ENCODE results near the gene ZNF653.

ZNF653 gene

GRCh38 chr19:11505504-11506100 is at the start of gene ZNF653:
TSS of gene ZNF653 (minus strand) at chr19:11505839. CDS start at chr19:11505786, 53 bp downstream.
- DNase-seq: peak; percentile 97 to 99 (median 98)

- DNase-seq: no peak
Observed at GRCh38 chr19:11555246-11555645, 49.6 kb upstream of the ZNF653 start.

GRCh38 chr19:11554160-11554559 is 48.5 kb upstream of the ZNF653 start:
- no peak for DNase-seq

DNA sequence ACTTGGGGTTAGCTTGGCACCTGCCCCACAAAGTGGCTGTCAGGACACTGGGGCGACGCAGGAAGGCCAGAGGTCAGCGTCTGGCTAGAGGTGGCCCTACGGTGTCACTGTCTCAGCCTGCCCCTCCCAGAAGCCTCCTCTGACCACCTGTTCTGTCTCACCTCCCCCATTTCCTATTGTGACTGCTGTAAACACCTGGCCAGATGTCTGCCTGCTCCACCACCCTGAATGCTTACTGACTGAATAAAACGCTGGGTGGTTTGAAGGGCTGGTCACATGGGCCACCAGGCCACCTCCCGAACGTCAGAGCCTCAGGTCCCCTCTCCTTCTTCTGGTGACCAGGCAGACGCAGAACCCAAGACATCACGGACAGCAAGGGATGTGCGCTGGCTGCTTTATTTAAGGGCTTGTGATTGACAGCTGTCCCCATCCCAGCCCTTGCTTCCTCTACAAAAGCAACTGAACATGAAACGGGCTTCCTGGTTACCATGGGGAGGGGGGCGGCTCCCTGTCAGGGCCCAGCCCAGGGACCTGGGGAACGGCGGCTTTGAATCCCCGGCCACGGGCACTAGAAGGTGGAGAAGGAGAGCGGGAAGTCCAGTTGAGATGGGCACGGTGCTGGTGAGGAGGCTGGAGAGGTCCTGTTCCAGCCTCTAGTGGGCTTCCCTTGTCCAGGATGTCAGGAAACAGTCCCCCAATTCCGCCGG is 47.2 kb upstream of the ZNF653 start:
- DNase-seq: no peak

DNA sequence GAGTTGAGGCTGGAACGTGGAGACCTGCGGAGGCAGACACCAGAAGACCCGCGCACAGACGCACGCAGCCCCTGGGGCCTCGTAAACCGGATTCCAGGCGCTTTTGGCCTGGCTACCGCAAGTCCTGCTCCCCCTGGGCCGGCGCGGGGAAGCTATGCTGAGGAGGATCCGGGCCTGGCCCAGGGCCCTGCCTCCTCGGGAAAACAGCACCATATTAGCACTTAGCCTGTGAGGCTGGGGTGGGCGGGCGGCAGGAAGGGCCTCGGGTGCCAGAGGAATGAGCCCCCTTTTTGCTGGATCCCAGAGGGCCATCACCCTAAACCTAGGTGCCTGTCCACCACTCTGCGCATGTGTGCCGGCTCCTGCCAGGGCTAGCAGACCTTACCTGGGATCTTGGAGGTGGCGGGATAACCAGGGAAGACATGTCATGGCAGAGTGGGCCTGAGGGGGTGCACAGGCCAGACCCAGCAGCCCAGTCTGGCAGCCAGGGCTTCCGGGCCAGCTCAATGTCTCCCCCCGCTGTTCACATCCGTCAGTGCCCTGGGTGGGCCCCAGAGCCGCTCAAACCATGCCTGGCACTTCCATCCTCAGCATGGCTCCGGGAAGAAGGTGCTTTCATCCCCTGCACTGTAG is 46.1 kb upstream of the ZNF653 start:
- no peak for DNase-seq

GRCh38 chr19:11550265-11550664 is 44.6 kb upstream of the ZNF653 start:
- no peak for DNase-seq

DNA sequence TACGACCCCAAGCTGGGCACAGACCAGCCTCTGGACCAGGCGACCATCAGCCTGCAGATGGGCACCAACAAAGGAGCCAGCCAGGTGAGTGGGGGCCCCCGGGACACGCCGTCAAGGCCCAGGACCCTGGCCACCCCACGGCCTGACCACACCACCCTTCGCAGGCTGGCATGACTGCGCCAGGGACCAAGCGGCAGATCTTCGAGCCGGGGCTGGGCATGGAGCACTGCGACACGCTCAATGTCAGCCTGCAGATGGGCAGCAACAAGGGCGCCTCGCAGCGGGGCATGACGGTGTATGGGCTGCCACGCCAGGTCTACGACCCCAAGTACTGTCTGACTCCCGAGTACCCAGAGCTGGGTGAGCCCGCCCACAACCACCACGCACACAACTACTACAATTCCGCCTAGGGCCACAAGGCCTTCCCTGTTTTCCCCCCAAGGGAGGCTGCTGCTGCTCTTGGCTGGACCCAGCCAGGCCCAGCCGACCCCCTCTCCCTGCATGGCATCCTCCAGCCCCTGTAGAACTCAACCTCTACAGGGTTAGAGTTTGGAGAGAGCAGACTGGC is 43.8 kb upstream of the ZNF653 start:
- no peak for DNase-seq

DNA sequence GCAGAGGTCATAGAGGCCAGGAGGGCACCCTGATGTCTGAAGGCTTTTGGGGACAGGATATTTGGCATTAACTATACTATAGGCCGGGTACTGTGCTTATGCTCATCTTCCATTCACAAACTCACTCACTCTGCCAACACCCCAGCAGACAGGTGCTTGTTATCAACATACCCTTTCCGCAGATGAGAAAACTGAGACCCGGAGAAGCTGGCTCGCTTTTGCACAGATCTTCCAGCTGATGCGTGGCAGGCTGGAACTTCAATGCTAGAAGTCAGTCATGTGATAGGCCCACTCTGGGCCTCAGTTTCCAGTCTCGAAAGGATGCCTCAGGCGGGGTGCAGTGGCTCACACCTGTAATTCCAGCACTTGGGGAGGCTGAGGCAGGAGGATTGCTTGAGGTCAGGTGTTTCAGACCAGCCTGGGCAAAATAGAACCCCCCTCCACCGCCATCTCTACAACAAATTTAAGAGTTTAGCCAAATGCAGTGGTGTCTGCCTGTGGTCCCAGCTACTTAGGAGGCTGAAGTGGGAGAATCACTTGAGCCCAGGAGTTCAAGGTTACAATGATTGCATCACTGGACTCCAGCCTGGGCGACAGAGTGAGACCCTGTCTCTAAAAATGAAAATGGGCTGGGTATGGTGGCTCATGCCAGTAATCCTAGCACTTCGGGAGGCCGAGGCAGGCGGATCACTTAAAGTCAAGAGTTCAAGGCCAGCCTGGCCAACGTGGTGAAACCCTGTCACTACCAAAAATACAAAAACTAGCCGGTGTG is 42.5 kb upstream of the ZNF653 start:
- no peak for DNase-seq

- DNase-seq: no peak
Observed at GRCh38 chr19:11541238-11541637, 35.6 kb upstream of the ZNF653 start.

DNA sequence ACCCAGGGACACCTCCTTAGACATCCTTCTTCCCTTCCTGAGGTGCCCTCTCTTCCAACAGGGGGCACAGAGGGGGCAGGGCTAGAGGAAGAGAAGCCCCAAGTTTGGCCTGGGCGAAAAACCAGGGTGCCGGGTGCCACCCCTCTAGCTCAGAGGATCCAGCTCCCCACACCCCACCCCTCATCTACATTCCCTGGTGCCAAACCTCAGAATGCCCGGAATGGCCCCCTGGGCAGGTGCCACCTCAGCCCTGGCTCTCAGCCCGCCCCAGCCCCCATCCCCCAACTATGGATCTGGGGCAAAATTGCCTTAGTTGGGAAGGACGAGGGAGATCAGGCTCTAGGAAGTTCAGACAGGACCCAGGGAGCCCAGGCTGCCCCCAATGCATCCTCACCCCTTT is 35.0 kb upstream of the ZNF653 start:
- DNase-seq: no peak

GRCh38 chr19:11539495-11540365 is 34.1 kb upstream of the ZNF653 start:
- DNase-seq: no peak

DNA sequence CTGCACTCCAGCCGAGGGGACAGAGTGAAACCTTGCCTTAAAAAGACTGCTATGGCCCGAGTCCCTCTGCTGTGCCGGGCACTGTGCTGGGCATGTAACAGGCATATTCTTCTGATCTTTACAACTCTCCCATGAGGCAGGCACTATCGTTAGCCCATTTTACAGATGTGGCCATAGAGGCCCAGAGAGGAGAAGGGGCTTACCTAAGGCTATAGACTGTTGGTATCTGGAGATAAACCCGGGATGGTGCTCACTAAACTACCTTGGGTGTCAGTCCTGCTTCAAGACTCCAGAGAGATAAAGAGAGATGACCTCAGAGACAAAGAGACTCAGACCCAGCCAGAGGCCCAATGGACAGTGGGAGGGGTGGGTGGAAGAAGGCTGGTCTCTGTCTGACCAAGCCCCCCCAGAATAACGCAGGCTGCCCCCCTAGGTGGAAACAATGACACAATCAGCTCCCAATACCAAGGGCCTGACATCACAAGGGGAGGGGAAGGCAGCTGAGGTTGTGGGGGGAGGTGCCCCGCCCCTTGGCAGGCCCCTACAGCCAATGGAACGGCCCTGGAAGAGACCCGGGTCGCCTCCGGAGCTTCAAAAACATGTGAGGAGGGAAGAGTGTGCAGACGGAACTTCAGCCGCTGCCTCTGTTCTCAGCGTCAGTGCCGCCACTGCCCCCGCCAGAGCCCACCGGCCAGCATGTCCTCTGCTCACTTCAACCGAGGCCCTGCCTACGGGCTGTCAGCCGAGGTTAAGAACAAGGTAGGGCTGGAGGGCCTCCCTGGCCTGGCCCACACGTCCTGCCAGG is 32.8 kb upstream of the ZNF653 start, which contains the start of gene CNN1:
Gene CNN1 (plus strand): TSS at position 620 of the 805 bp plus-strand sequence. CDS start 77 bp downstream, at position 697.
- no peak for DNase-seq

DNA sequence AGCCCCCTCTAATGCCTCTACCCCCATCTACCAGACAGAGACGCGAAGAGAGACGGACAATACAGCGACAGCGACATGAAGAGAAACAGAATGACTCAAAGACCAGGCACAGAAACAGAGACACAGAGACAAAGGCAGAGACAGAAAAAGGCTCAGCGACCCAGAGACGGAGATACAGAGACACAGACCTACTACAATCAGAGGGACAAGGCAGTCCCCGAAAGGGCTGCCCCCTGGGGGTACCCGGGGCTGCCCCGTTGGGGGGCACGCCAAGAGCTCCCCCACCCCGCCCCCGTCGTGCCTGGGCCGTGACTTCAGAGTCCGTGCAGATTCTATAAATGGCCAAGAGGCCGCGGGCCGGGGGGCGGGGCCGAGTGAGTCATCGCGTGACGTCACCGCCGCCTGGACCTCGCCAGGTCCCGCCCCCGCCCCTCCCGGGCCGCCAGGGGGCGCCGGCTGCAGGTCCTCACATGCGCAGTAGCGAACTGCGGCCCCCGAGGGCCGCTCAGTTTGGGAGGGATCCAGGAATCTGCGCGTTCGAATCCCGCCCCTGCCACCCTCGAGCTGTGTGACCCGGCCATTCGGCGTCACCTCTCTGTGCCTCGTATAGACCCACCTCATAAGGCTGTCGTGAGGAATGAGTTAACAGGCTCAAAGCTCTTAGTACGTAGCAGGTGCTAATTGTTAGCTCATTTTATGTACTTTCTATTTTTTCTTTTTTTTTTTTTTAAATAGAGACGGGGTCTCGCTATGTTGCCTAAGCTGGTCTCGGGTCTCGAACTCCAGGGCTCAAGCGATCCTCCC is 30.4 kb upstream of the ZNF653 start:
- DNase-seq: peak; percentile 94 to 98 (median 97)

GRCh38 chr19:11534948-11535347 is 29.3 kb upstream of the ZNF653 start:
- DNase-seq: no peak

- peak in 1 of 3 donors; percentile 30 for DNase-seq
Observed at GRCh38 chr19:11534538-11534937, 28.9 kb upstream of the ZNF653 start.

DNA sequence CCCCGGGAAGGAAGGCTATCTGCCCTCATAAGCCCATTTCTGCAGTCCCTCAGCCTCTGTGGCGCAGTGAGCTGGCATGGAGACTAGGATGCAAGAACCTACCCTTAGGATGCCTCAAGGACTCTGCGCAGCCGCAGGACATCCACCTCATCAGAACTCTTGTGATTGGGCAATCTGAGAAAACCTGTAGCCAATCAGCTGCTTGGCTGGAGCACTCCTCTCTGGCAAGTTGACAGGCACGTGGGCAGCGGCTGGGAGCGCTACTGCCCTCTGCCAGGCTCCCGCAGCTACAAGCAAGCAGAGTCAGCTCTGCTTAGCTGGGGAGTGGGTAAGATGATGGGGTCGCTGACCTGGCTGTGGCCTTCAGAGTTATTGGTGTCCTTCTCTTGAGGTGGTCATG is 24.8 kb upstream of the ZNF653 start:
- DNase-seq: peak; percentile 71 to 80 (median 80)

DNA sequence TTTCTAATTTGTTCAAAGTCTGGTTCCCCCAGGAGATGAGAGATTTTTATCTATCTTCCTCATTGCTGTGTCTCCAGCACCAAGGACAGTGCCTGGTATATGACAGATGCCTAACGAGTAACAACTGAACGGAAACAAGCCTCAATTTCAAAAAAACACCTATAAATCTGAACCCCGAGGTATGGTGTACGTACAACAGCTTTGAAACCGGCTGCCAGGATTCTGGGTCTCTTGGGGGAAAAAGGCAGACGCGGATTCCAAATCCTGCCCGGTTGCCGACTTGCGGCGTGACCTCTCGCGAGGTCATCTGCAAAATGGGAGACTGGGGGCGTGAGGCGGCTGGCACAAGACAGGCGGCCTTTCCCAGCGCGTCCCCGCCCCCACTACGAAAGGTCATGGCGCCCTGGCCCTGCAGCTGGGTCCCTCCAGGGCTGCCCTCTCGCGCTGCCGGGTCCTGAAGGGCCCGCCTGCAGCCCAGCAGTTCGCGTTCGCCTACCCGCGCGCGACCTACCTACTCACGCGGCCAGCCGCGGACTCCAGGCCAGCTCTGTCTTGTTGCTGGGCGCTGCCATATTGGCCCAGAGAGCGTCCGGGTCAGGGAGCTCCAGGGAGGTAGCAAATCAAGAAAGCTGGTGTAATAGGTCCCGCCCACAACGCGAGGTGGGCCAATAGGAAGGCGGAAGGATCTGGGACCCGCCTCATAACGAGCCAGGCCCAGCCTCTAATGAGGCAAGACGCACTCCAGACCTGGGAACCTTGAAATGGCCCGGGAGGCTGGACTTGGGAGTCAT is 23.1 kb upstream of the ZNF653 start, which contains the start of gene ECSIT:
Gene ECSIT (minus strand): TSS at position 584 of the 791 bp plus-strand sequence. CDS start 9,964 bp downstream, outside the sequence.
- peak; percentile 98 to 99 (median 99) for DNase-seq

DNA sequence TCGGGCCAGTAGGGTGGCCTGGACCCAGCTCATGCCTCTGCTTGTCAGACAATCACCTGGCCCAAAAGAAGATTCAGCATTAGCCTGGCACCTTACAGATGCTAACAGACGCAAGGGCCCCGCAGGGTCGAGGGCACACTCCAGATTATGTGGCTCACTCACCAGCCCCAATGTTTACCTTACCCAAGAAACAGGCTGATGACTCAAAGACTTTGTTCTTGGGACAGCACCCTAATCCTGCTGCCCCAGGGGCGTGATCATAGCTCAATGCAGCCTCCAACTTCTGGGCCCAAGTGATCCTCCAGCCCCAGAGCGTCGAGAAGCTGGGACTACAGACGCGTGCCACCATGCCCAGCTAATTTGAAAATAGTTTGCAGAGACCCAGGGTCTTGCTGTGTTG is 13.5 kb upstream of the ZNF653 start:
- DNase-seq: no peak

DNA sequence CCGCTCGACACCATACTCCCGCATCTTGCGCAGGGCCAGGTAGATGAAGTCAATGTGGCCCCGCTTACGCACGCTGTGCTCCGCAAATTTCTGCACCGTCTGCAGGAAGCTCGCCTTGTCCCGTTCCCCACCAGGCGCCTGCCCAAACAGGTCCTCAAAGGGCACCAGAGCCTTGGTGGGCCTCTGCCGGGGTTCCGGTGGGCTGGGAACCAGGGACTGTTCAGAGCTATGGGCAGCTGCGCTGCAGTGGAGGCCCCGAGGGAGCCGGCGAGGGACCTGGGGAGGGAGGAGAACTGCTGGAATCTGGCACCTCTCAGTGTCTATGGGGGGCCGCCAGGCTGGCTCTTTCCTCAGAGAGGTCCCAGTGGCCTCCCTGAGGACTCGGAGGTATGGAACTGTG is 8.3 kb upstream of the ZNF653 start:
- DNase-seq: no peak
